HG03432 (cell line): ENCODE results near the gene SULT1C2.
A peak's percentile ranks its signal among the peaks of the same experiment; 100 is the strongest.

Source experiments
- ATAC-seq: cut with Tn5 transposase; IDR thresholded peaks from one replicate; pipeline ENCODE4 v1.9.1; 2021; ENCODE audit warnings: mild to moderate bottlenecking, moderate library complexity; ENCODE audit not compliant: unreplicated experiment

The SULT1C2 gene

DNA sequence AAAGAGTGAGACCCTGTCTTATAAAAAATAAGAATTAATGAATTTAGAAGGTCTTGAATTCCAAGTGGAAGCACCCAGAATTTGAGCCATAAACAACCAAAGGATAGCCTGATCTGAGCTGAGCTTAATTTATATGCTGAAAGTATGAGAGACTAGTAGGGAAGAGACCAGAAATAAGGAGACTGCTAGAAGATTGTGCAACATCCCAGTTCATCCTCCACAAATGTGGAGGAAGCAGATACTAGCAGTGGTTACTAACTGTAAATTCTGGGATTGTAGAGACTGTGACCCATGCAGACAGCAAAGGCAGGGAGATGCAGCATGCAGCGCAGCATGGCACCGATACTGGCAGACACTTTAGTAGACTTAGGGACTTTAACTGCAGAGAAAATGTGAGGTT lies 1.5 kb upstream of the SULT1C2 start:
- ATAC-seq = no peak

GRCh38 chr2:108293850-108294249 lies 5.2 kb downstream of the SULT1C2 start:
- no peak for ATAC-seq

DNA sequence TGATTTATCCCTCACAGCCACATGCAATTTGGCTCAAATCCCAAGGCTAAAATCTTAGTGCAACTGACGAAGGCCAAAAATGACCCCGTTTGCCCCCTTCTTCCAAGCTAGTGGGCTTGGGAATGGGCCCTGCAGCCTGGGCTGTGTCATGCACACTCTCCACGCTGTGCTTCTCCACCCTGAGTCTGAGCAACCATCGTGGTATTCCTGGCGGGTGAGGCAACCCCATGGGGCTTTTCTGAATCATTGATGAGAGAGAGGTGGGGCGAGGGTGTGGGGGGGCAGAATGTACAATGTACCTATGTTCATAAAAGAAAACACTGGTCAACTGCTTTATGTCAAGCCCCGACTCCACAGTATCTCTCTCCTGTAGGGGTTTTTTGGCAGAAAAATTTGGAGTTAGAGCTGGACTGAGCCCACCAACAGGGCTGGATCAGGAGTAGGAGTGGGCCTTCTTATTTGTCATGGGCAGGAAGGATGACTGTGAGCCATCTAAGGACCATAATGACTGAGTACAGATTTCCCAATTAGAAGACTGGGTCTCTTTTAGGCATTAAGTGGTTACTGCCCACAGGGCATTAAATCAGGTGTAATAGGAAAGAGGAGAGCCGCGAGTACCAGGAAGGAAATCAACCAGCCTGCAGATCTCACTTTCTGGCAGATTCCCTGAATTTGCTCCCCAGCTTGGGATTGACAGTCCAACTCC lies 8.9 kb downstream of the SULT1C2 start:
- no peak for ATAC-seq

DNA sequence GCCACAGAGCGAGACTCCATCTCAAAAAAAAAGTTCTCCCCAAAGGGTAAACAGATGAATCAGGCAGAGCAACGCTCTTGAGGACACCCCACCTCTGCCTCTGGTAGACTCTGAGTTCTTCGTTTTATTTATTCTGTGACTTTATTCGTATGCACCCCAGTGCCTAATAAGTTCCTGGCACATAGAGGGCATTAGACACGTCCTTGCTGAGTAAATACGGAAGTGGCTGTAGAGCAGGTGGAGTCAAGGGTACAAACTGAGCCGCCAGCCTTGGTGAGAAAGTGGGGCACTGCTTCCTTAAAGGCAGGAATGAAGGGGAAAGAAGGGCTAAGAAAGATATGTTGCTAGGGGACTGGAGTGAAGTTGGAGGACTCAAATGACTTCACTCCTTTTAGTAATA lies 12.9 kb downstream of the SULT1C2 start:
- ATAC-seq = no peak

- peak; percentile 65 for ATAC-seq
Observed at GRCh38 chr2:108304975-108305374, 16.3 kb downstream of the SULT1C2 start.

GRCh38 chr2:108305901-108306300 lies 17.2 kb downstream of the SULT1C2 start:
- ATAC-seq = no peak

GRCh38 chr2:108309903-108310302 lies 21.2 kb downstream of the SULT1C2 start:
- ATAC-seq = no peak

DNA sequence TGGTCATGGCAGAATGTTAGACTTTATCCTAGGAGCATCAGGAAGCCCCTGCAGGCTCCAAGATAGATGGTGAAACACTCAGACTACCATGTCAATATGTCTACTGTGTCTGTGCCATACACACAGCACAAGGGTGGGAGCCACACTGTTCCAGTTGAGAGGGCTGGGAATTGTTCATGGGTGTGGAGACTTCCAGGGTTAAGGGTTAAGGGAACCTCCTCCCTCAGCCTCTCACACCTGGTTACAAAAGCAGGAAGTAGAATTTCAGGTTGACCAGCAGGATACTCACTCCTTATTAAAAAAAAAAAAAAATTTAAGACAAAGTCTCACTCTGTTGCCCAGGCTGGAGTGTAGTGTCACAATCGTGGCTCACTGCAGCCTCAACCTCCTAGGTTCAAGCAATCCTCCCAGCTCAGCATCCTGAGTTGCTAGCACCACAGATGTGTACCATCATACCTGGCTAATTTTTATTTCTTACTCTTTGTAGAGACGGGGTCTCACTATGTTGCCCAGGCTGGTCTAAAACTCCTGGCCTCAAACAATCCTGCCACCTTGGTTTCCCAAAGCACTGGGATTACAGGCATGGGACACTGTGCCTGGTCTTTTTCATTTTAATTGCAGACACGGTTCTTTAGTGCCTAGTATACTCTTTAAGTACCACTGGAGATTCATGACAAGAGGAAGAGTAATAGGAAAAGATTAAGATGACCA lies 26.0 kb downstream of the SULT1C2 start:
- no peak for ATAC-seq

- no peak for ATAC-seq
Observed at GRCh38 chr2:108315444-108315934, 26.8 kb downstream of the SULT1C2 start.

- ATAC-seq = no peak
Observed at GRCh38 chr2:108316033-108316432, 27.3 kb downstream of the SULT1C2 start.

DNA sequence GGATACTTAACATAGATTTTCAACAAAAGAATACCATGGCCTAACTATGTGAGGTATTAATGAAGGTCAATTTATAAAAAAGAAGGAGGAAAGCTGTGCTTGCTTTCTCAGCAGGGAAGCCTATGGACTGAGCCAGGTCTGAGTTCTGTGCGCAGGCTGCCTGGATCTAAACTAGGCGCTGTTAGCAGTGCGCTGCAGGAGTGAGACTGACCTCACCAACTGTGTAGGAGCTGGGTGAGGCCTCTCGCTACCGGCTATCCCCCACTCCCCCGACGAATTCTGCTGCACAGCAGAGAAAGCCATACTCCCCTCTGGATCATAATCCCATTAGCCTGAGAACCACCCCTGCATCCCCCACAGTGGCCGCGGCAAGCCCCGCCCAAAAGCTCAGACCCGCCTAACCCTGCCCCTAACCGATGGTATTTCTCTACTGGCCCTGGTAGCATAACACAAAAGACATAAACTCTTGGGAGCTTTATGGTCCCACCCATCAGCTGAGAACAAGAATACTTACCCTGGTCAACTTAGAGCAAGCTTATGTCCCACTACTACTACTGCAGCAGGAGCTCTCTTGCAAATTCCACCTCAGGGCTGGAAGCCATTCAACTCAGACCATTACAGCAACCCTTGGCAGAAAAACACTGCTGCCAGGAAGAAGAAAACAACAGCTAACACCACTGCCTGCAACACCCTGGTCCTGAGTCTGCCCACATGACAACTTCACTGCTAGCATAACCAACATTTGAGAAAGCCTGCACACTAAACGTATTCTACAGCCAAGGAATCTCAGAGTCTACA lies 28.0 kb downstream of the SULT1C2 start:
- no peak for ATAC-seq

DNA sequence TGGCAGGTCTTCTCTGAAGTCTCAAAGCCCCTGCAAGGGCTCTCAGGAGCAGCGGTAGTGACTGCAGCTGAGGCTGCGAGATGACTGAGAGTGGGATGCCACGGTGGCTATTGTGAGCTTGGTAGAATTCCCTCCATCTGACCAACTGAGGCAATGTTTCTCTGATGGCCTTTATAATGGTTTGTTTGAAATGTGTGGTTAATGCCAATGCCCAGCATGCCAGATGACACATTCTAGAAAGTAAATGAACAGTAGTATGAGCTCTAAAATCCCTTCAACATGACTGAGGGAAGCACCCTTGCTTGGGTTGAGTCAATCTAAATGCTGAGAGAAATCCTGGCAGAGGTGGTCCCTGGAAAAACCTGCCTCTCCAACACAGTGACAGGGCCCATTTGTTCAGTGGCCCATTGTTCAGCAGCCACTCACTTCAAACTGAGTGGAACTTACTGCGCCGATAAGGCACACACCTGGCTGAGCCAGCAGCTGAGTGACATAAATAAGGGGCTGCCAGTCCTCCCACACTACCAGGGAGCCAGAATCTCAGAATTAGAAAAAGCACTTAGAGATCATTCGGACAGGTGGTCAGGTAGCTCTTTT lies 31.7 kb downstream of the SULT1C2 start:
- ATAC-seq = no peak

GRCh38 chr2:108323619-108324018 lies 34.9 kb downstream of the SULT1C2 start:
- ATAC-seq = no peak

DNA sequence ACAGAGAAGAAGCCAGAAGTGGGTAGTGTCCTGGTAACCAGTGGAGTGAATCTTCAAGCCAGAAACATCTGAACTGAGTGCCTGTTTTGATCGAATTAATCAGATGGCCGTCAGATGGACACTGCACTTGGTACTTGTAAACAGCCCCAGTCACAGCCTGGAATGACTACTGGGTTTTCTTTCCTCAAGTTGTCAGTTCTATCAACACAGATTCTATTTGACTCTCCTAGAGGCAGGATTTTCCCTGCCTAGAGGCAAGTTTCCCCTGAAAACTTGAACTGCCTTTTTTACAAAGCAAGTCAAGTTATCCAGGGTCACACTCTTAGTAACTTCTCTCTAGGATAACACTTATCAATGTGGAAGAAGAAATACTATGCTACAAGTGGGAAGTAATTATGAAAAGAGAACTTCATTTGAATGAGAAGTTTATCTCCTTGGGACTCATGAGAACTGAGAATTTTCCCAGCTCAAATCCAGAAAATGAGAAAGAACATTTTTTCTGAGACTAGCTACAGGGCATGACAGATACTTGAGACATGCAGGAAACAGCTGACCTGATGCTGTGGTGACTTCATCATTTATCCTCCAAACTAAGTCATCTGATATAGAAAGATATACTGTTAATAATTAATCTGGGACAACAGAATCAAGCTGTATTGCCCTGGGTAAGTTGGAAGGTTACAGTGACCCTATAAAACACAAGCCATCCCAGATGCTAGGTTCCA lies 36.0 kb downstream of the SULT1C2 start:
- ATAC-seq = no peak

DNA sequence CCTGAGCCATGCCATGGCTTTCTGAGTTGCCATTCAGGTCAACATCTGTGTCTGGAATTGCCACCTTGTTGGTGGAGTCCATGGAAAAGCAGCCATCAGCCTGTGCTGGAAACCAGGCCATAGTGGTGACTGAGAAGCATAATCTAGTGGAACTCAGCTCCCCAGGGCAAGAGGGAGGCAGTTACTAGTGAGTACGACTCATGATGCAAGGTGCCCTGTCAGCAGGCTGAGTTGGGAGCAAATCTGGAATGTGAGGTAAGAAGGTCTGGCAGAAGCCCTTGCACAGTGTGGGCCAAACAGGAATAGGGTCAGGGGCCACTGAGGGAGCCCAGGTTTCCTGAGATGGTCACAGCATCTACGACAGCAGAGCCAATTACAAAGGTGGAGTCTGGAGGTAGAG lies 37.1 kb downstream of the SULT1C2 start:
- ATAC-seq = no peak

DNA sequence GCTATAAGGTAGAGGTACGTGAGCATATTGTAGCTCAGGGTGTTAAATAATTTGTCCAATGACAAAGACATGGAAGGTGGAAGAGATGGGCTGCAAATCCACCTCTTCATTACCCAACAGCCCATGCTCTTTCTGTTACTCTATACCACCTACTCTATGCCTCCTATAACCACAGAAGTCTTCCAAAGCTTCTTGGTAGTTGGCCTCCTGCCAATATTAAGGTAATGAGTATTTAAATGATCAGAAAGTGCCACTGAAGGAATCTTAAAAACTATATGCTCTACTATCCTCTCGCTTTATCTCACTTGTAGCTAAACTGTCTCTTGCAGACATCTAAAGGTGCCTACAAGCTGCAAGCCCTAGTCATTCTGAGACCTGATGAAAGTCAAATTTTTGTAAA lies 41.1 kb downstream of the SULT1C2 start:
- ATAC-seq = no peak

DNA sequence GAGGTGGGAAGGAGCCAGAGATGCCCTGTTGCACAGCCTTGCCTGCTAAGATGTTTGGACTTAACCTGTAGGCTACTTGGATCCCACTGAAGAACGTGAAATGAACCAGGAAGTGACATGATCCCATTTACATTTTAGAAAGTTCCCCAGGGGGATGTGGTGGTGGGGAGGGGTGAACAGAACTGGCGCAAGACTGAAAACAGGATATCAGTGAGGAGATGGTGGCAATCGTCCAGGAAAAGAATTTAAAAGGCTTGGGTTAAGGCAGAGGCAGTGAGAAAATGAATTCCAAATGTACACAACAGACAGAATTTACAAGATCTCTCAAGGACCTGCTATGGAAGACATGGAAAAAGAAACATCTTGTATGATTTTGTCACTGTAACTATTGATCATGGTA lies 42.3 kb downstream of the SULT1C2 start:
- no peak for ATAC-seq

DNA sequence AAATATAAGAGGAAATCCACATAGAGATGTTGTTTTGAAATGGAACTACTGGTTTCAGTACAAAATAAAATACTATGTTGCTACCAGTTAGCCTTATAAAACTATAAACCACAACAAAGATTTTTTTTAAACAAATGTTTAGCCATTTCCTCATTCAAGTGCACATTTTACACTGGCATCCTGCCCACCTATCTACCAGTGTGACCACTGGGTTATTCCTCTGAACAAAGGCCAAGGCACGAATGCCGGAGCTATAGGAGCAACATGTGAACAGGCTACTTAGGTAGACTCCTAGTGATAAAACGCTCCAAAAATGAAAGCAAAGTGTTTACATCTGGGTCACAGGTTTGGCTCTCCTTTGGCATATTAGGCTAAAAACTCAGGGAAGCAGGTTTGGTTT lies 57.3 kb downstream of the SULT1C2 start:
- ATAC-seq = no peak

DNA sequence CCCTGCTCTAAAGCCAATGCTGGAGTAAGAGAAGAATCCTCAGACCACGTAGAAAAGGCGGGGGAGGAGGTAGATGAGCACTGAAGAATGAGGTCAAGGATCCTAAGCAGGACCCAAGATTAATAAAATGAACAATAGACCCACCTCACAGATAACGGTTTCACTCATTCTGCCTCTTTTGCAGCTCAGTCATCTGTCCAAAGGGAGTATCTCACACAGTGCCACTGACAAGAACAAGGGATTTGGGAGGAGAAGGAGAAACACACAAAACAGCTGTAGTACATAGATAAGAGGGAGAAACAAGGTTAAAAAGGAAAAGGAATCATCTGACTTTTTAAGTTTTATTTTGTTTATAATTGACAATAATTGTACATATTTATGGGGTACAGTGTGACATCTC lies 58.1 kb downstream of the SULT1C2 start:
- ATAC-seq = no peak

DNA sequence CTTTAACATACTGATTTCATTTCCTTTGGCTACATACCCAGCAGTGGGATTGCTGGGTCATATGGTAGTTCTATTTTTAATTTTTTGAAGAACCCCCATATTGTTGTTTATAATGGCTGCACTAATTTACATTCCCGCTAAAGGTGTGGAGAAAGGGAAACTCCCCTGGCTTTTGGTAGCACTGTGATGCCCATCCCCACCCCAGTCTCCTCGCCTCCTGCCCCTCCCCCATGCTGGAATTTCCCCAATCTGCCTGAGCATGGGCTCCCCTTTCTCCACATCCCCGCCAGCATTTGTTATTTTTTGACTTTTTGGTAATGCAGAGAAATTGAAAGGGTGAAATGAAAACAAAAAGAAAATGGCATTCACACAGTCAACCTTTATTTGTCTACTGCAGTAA lies 59.1 kb downstream of the SULT1C2 start:
- no peak for ATAC-seq
